ENCODE measurements around the gene VWA8.
"Not testable (repeated sequence)": the region's sequence is repeated elsewhere in the genome, so short reads cannot be mapped to it uniquely, and the experiment has no call there.

VWA8 gene

GRCh38 chr13:41880966-41881365 lies 79.9 kb downstream of the VWA8 start:
- H3K36me3 ChIP-seq (ENCODE audit: control insufficient read depth in 2 of 2, insufficient read depth in 2 of 2, low read length in 2 of 2): peaks cover 15 to 20% of the 10 kb centered on the region in 2 donors
- no peaks in the 10 kb centered on the region for H3K9me3 ChIP-seq (ENCODE audit: control insufficient read depth in 2 of 2, low read length in 2 of 2)
- no peaks in the 10 kb centered on the region for H3K27me3 ChIP-seq (ENCODE audit: control insufficient read depth in 2 of 2, insufficient read depth in 2 of 2, low read length in 2 of 2)
- H3K4me1 ChIP-seq (ENCODE audit: control insufficient read depth in 2 of 2, insufficient read depth in 2 of 2, low read length in 2 of 2): no peaks in the 10 kb centered on the region
- H3K9ac ChIP-seq (ENCODE audit: low read depth in 1 of 2, low read length in 2 of 2): no peak overlapping the region
- H3K27ac ChIP-seq (ENCODE audit: low read depth in 2 of 2, low read length in 2 of 2): no peak overlapping the region
- no peak overlapping the region for H3K4me3 ChIP-seq (ENCODE audit: low read length in 2 of 2)

GRCh38 chr13:41864658-41865057 lies 96.3 kb downstream of the VWA8 start:
- Histone ChIP-seq H3K4me1 (ENCODE audit: control insufficient read depth in 2 of 2, insufficient read depth in 2 of 2, low read length in 2 of 2) (no peaks in the 10 kb centered on the region), H3K4me3 (ENCODE audit: low read length in 2 of 2) (no peak overlapping the region), H3K9me3 (ENCODE audit: control insufficient read depth in 2 of 2, low read length in 2 of 2) (no peaks in the 10 kb centered on the region), H3K9ac (ENCODE audit: low read depth in 1 of 2, low read length in 2 of 2) (no peak overlapping the region), H3K27me3 (ENCODE audit: control insufficient read depth in 2 of 2, insufficient read depth in 2 of 2, low read length in 2 of 2) (no peaks in the 10 kb centered on the region), H3K27ac (ENCODE audit: low read depth in 2 of 2, low read length in 2 of 2) (no peak overlapping the region), H3K36me3 (ENCODE audit: control insufficient read depth in 2 of 2, insufficient read depth in 2 of 2, low read length in 2 of 2) (peaks cover 4 to 11% of the 10 kb centered on the region in 2 donors)

- H3K36me3 ChIP-seq (ENCODE audit: control insufficient read depth in 2 of 2, insufficient read depth in 2 of 2, low read length in 2 of 2); H3K9me3 ChIP-seq (ENCODE audit: control insufficient read depth in 2 of 2, low read length in 2 of 2); H3K27me3 ChIP-seq (ENCODE audit: control insufficient read depth in 2 of 2, insufficient read depth in 2 of 2, low read length in 2 of 2): not testable (repeated sequence)
These were observed 98.2 kb downstream of the VWA8 start for GRCh38 chr13:41862659-41863058.

GRCh38 chr13:41859565-41859964 lies 101.3 kb downstream of the VWA8 start:
- no peak overlapping the region for H3K4me3 ChIP-seq (ENCODE audit: low read length in 2 of 2)
- H3K36me3 ChIP-seq (ENCODE audit: control insufficient read depth in 2 of 2, insufficient read depth in 2 of 2, low read length in 2 of 2): peaks cover 1 to 5% of the 10 kb centered on the region in 2 donors

More at GRCh38 chr13:41862659-41863058, 98.2 kb downstream of the VWA8 start:
- not testable (repeated sequence) for H3K27ac ChIP-seq (ENCODE audit: low read depth in 2 of 2, low read length in 2 of 2); H3K9ac ChIP-seq (ENCODE audit: low read depth in 1 of 2, low read length in 2 of 2); H3K4me3 ChIP-seq (ENCODE audit: low read length in 2 of 2); H3K4me1 ChIP-seq (ENCODE audit: control insufficient read depth in 2 of 2, insufficient read depth in 2 of 2, low read length in 2 of 2)

GRCh38 chr13:41858780-41859179 lies 102.1 kb downstream of the VWA8 start:
- H3K27ac ChIP-seq (ENCODE audit: low read depth in 2 of 2, low read length in 2 of 2): no peak overlapping the region
- H3K9ac ChIP-seq (ENCODE audit: low read depth in 1 of 2, low read length in 2 of 2): no peak overlapping the region
- H3K36me3 ChIP-seq (ENCODE audit: control insufficient read depth in 2 of 2, insufficient read depth in 2 of 2, low read length in 2 of 2): peaks cover 4 to 7% of the 10 kb centered on the region in 2 donors
- H3K4me1 ChIP-seq (ENCODE audit: control insufficient read depth in 2 of 2, insufficient read depth in 2 of 2, low read length in 2 of 2): no peaks in the 10 kb centered on the region
- H3K27me3 ChIP-seq (ENCODE audit: control insufficient read depth in 2 of 2, insufficient read depth in 2 of 2, low read length in 2 of 2): no peaks in the 10 kb centered on the region
- no peak overlapping the region for H3K4me3 ChIP-seq (ENCODE audit: low read length in 2 of 2)
- H3K9me3 ChIP-seq (ENCODE audit: control insufficient read depth in 2 of 2, low read length in 2 of 2): no peaks in the 10 kb centered on the region

More at GRCh38 chr13:41859565-41859964, 101.3 kb downstream of the VWA8 start:
- Histone ChIP-seq H3K4me1 (ENCODE audit: control insufficient read depth in 2 of 2, insufficient read depth in 2 of 2, low read length in 2 of 2) (no peaks in the 10 kb centered on the region), H3K27ac (ENCODE audit: low read depth in 2 of 2, low read length in 2 of 2) (no peak overlapping the region), H3K9me3 (ENCODE audit: control insufficient read depth in 2 of 2, low read length in 2 of 2) (no peaks in the 10 kb centered on the region), H3K27me3 (ENCODE audit: control insufficient read depth in 2 of 2, insufficient read depth in 2 of 2, low read length in 2 of 2) (no peaks in the 10 kb centered on the region), H3K9ac (ENCODE audit: low read depth in 1 of 2, low read length in 2 of 2) (no peak overlapping the region)

- H3K27me3 ChIP-seq (ENCODE audit: control insufficient read depth in 2 of 2, insufficient read depth in 2 of 2, low read length in 2 of 2): no peaks in the 10 kb centered on the region
- H3K27ac ChIP-seq (ENCODE audit: low read depth in 2 of 2, low read length in 2 of 2): no peak overlapping the region
- H3K36me3 ChIP-seq (ENCODE audit: control insufficient read depth in 2 of 2, insufficient read depth in 2 of 2, low read length in 2 of 2): peaks cover 5 to 8% of the 10 kb centered on the region in 2 donors
- H3K4me1 ChIP-seq (ENCODE audit: control insufficient read depth in 2 of 2, insufficient read depth in 2 of 2, low read length in 2 of 2): no peaks in the 10 kb centered on the region
- H3K9ac ChIP-seq (ENCODE audit: low read depth in 1 of 2, low read length in 2 of 2): no peak overlapping the region
- H3K4me3 ChIP-seq (ENCODE audit: low read length in 2 of 2): no peak overlapping the region
- no peaks in the 10 kb centered on the region for H3K9me3 ChIP-seq (ENCODE audit: control insufficient read depth in 2 of 2, low read length in 2 of 2)
These were observed 106.2 kb downstream of the VWA8 start for GRCh38 chr13:41854758-41855157.

- no peak overlapping the region for H3K4me3 ChIP-seq (ENCODE audit: low read length in 2 of 2)
- H3K9ac ChIP-seq (ENCODE audit: low read depth in 1 of 2, low read length in 2 of 2): no peak overlapping the region
- no peaks in the 10 kb centered on the region for H3K27me3 ChIP-seq (ENCODE audit: control insufficient read depth in 2 of 2, insufficient read depth in 2 of 2, low read length in 2 of 2)
- no peaks in the 10 kb centered on the region for H3K4me1 ChIP-seq (ENCODE audit: control insufficient read depth in 2 of 2, insufficient read depth in 2 of 2, low read length in 2 of 2)
- no peak overlapping the region for H3K27ac ChIP-seq (ENCODE audit: low read depth in 2 of 2, low read length in 2 of 2)
- H3K9me3 ChIP-seq (ENCODE audit: control insufficient read depth in 2 of 2, low read length in 2 of 2): no peaks in the 10 kb centered on the region
- H3K36me3 ChIP-seq (ENCODE audit: control insufficient read depth in 2 of 2, insufficient read depth in 2 of 2, low read length in 2 of 2): peaks cover 3 to 5% of the 10 kb centered on the region in 2 donors
These were observed 109.6 kb downstream of the VWA8 start for GRCh38 chr13:41851351-41851750.

GRCh38 chr13:41848435-41849255 lies 112.3 kb downstream of the VWA8 start:
- Histone ChIP-seq H3K9me3 (ENCODE audit: control insufficient read depth in 2 of 2, low read length in 2 of 2) (no peaks in the 10 kb centered on the region), H3K27ac (ENCODE audit: low read depth in 2 of 2, low read length in 2 of 2) (no peak overlapping the region), H3K36me3 (ENCODE audit: control insufficient read depth in 2 of 2, insufficient read depth in 2 of 2, low read length in 2 of 2) (no peaks in the 10 kb centered on the region), H3K4me3 (ENCODE audit: low read length in 2 of 2) (no peak overlapping the region), H3K9ac (ENCODE audit: low read depth in 1 of 2, low read length in 2 of 2) (no peak overlapping the region), H3K27me3 (ENCODE audit: control insufficient read depth in 2 of 2, insufficient read depth in 2 of 2, low read length in 2 of 2) (no peaks in the 10 kb centered on the region), H3K4me1 (ENCODE audit: control insufficient read depth in 2 of 2, insufficient read depth in 2 of 2, low read length in 2 of 2) (no peaks in the 10 kb centered on the region)

GRCh38 chr13:41847216-41847615 lies 113.7 kb downstream of the VWA8 start:
- H3K27ac ChIP-seq (ENCODE audit: low read depth in 2 of 2, low read length in 2 of 2): no peak overlapping the region
- no peak overlapping the region for H3K4me3 ChIP-seq (ENCODE audit: low read length in 2 of 2)

GRCh38 chr13:41842036-41842620 lies 118.8 kb downstream of the VWA8 start:
- Histone ChIP-seq H3K9ac (ENCODE audit: low read depth in 1 of 2, low read length in 2 of 2) (no peak overlapping the region), H3K4me3 (ENCODE audit: low read length in 2 of 2) (no peak overlapping the region), H3K9me3 (ENCODE audit: control insufficient read depth in 2 of 2, low read length in 2 of 2) (no peaks in the 10 kb centered on the region), H3K27me3 (ENCODE audit: control insufficient read depth in 2 of 2, insufficient read depth in 2 of 2, low read length in 2 of 2) (no peaks in the 10 kb centered on the region), H3K27ac (ENCODE audit: low read depth in 2 of 2, low read length in 2 of 2) (no peak overlapping the region), H3K36me3 (ENCODE audit: control insufficient read depth in 2 of 2, insufficient read depth in 2 of 2, low read length in 2 of 2) (no peaks in the 10 kb centered on the region), H3K4me1 (ENCODE audit: control insufficient read depth in 2 of 2, insufficient read depth in 2 of 2, low read length in 2 of 2) (no peaks in the 10 kb centered on the region)

More at GRCh38 chr13:41847216-41847615, 113.7 kb downstream of the VWA8 start:
- H3K36me3 ChIP-seq (ENCODE audit: control insufficient read depth in 2 of 2, insufficient read depth in 2 of 2, low read length in 2 of 2): no peaks in the 10 kb centered on the region
- H3K27me3 ChIP-seq (ENCODE audit: control insufficient read depth in 2 of 2, insufficient read depth in 2 of 2, low read length in 2 of 2): no peaks in the 10 kb centered on the region
- H3K9ac ChIP-seq (ENCODE audit: low read depth in 1 of 2, low read length in 2 of 2): no peak overlapping the region
- H3K4me1 ChIP-seq (ENCODE audit: control insufficient read depth in 2 of 2, insufficient read depth in 2 of 2, low read length in 2 of 2): no peaks in the 10 kb centered on the region
- H3K9me3 ChIP-seq (ENCODE audit: control insufficient read depth in 2 of 2, low read length in 2 of 2): no peaks in the 10 kb centered on the region
